Measurements from ENCODE around the gene LRP1B. TPM values are rescaled to one million over a fixed set of nuclear protein-coding genes. Genes with fewer than 3 reads are reported as not detected.

The LRP1B gene
- total RNA-seq, 3 donors from 2014 or later, result 2.3 to 29.8 (median 21.8) TPM

DNA sequence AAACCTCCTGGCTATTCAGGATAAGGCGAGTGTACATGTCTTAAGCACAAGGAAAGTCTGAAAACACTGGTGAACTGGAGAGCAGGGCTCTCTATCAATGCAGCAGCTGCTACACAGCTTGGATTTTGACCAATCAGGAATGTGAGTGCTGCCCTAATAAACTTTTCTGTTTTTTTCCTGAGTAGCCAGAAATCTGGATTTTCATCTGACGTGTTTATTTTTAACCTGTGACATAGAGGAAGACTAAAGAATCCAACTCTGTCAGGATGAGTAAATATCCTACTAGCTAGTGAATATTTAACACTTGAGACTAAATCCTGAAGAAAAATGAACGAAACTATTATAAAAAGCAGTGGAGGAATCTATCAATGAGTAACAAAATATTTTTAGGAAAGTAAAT, 1638.9 kb downstream of the LRP1B start:
- no peak for TF ChIP-seq CTCF (IDR thresholded peaks at IDR 0.05)
- no peak for TF ChIP-seq POLR2A (IDR thresholded peaks at IDR 0.05)
- no peak for TF ChIP-seq POLR2AphosphoS5 (IDR thresholded peaks at IDR 0.05)
- Histone ChIP-seq H3K4me3 (no peak overlapping the region), H3K4me1 (no peaks in the 10 kb centered on the region), H3K36me3 (no peaks in the 10 kb centered on the region), H3K27ac (no peak overlapping the region), H3K27me3 (no peaks in the 10 kb centered on the region), H3K9me3 (no peaks in the 10 kb centered on the region)
- DNase-seq (ENCODE audit: low spot score in 2 of 2), result no peak
- intact Hi-C loops (cut with DNase I; ENCODE audit: low total_unique reads), result no loop called here

- Histone ChIP-seq H3K4me3 (no peak overlapping the region), H3K27me3 (no peaks in the 10 kb centered on the region), H3K9me3 (no peaks in the 10 kb centered on the region), H3K27ac (no peak overlapping the region), H3K36me3 (no peaks in the 10 kb centered on the region), H3K4me1 (no peaks in the 10 kb centered on the region)
- TF ChIP-seq POLR2A (IDR thresholded peaks at IDR 0.05), result no peak
- intact Hi-C loops (cut with DNase I; ENCODE audit: low total_unique reads), result no loop called here
- no peak for DNase-seq (ENCODE audit: low spot score in 2 of 2)
These were observed 1641.6 kb downstream of the LRP1B start for GRCh38 chr2:140489193-140489592.

DNA sequence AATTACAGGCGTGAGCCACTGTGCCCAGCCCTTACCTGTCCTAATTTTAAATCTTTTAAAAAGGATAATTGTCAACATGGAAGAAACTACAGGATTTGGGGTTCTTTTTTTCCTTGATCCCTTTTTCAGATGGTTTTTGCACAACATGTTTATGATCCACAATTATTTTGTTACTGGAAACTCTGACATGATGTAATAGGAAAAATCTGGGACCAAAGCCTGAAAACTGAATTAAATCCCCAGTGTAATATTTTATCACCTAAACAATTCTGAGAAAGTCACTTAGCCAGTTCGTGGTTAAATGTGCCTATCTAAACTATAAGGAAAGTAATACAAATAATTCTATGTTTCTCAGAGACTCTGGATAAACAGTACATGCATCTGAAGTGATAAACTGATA, 1649.7 kb downstream of the LRP1B start:
- intact Hi-C loops (cut with DNase I; ENCODE audit: low total_unique reads), result no loop called here
- Histone ChIP-seq H3K9me3 (no peaks in the 10 kb centered on the region), H3K27me3 (no peaks in the 10 kb centered on the region), H3K36me3 (no peaks in the 10 kb centered on the region), H3K4me3 (no peak overlapping the region), H3K4me1 (no peaks in the 10 kb centered on the region), H3K27ac (no peak overlapping the region)
- no peak for DNase-seq (ENCODE audit: low spot score in 2 of 2)
- no peak for TF ChIP-seq POLR2A (IDR thresholded peaks at IDR 0.05)
- TF ChIP-seq POLR2AphosphoS5 (IDR thresholded peaks at IDR 0.05), result no peak
- no peak for TF ChIP-seq CTCF (IDR thresholded peaks at IDR 0.05)

DNA sequence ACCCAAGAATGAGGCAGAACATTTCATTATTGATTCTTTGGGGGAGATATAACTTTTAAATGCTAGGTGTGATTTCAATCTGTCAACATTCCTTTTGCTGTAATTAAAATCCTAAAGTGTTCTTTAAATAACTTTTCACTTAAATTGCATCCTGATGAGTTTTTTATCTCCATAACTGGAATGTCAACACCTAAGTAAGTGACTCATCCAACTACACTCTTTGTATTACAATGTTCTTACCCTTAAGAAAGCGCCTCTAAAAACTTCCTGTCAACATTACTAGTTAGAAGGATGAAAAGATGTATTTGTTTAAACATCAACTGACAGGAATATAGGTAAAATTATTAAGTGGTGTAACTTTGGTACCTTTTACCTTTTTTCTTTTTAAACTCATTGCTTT, 1657.0 kb downstream of the LRP1B start:
- Histone ChIP-seq H3K4me3 (no peak overlapping the region), H3K4me1 (no peaks in the 10 kb centered on the region), H3K27ac (no peak overlapping the region), H3K36me3 (no peaks in the 10 kb centered on the region), H3K27me3 (no peaks in the 10 kb centered on the region), H3K9me3 (no peaks in the 10 kb centered on the region)
- intact Hi-C loops (cut with DNase I; ENCODE audit: low total_unique reads), result no loop called here
- no peak for TF ChIP-seq POLR2AphosphoS5 (IDR thresholded peaks at IDR 0.05)
- TF ChIP-seq POLR2A (IDR thresholded peaks at IDR 0.05), result no peak
- TF ChIP-seq CTCF (IDR thresholded peaks at IDR 0.05), result no peak
- DNase-seq (ENCODE audit: low spot score in 2 of 2), result no peak

GRCh38 chr2:140472676-140473075, 1658.1 kb downstream of the LRP1B start:
- H3K4me1 ChIP-seq, result no peaks in the 10 kb centered on the region
- no peak for TF ChIP-seq POLR2AphosphoS5 (IDR thresholded peaks at IDR 0.05)
- TF ChIP-seq CTCF (IDR thresholded peaks at IDR 0.05), result no peak
- TF ChIP-seq POLR2A (IDR thresholded peaks at IDR 0.05), result no peak
- no peak for DNase-seq (ENCODE audit: low spot score in 2 of 2)
- H3K27ac ChIP-seq, result no peak overlapping the region
- H3K27me3 ChIP-seq, result no peaks in the 10 kb centered on the region
- H3K4me3 ChIP-seq, result no peak overlapping the region
- intact Hi-C loops (cut with DNase I; ENCODE audit: low total_unique reads), result no loop called here
- no peaks in the 10 kb centered on the region for H3K36me3 ChIP-seq
- no peaks in the 10 kb centered on the region for H3K9me3 ChIP-seq

- Histone ChIP-seq H3K27ac (no peak overlapping the region), H3K4me1 (no peaks in the 10 kb centered on the region), H3K4me3 (no peak overlapping the region), H3K27me3 (no peaks in the 10 kb centered on the region), H3K9me3 (no peaks in the 10 kb centered on the region), H3K36me3 (no peaks in the 10 kb centered on the region)
- DNase-seq (ENCODE audit: low spot score in 2 of 2), result no peak
- intact Hi-C loops (cut with DNase I; ENCODE audit: low total_unique reads), result no loop called here
- TF ChIP-seq POLR2AphosphoS5 (IDR thresholded peaks at IDR 0.05) (no peak), CTCF (IDR thresholded peaks at IDR 0.05) (no peak), POLR2A (IDR thresholded peaks at IDR 0.05) (no peak)
These were observed 1665.5 kb downstream of the LRP1B start for GRCh38 chr2:140465301-140465700.

Measured in breast epithelium (tissue), 4 donors.